Right atrium auricular region (tissue), 2 donors: Measurements from ENCODE around the gene KRTAP12-2. TPM values are rescaled to one million over a fixed set of nuclear protein-coding genes. Genes with fewer than 3 reads are reported as not detected.

Experiments
- DNase-seq: peaks from one replicate; pipeline ENCODE4 v3.0.0-alpha.2; 2019; ENCODE audit warnings: low spot score
- H3K27ac ChIP-seq, 2 donors: fragments of 200-600 bp; sonication (generic); 1 replicate in 1 of 2; 2 replicates in 1 of 2; pipeline ENCODE4 v1.5.1; 2016 to 2019
- H3K27me3 ChIP-seq, 2 donors: fragments of 200-600 bp; sonication (generic); one replicate each; pipeline versions ENCODE4 v1.5.1 to v1.6.0; 2017 to 2019
- H3K36me3 ChIP-seq: fragments of 200-600 bp; sonication (generic); one replicate; pipeline ENCODE4 v1.5.1; 2016
- H3K4me1 ChIP-seq, 2 donors: fragments of 200-600 bp; sonication (generic); one replicate each; pipeline versions ENCODE4 v1.5.1 to v1.6.0; 2017 to 2019
- H3K4me3 ChIP-seq, 2 donors: fragments of 200-600 bp; sonication (generic); 1 replicate in 1 of 2; 2 replicates in 1 of 2; pipeline ENCODE4 v1.5.1; 2017 to 2019; ENCODE audit warnings: mild to moderate bottlenecking in 1 of 2, moderate library complexity in 1 of 2
- H3K9me3 ChIP-seq, 2 donors: fragments of 200-600 bp; sonication (generic); one replicate each; pipeline ENCODE4 v1.5.1; 2019
- CTCF ChIP-seq, 2 donors: fragments of 200-600 bp; sonication (generic); IDR thresholded peaks; one replicate each; pipeline ENCODE4 v1.5.1; 2019; ENCODE audit warnings: antibody characterized with exemption in 2 of 2
- total RNA-seq, 2 donors: library from RNA; depleted of rRNA; stranded (reverse); fragments of >200 nt; gene quantifications; one replicate each; pipeline ENCODE4 v1.1.0, GENCODE V29; 2016

Gene KRTAP12-2
- total RNA-seq, result not detected

GRCh38 chr21:44666401-44667320 is at the start of gene KRTAP12-2:
Gene KRTAP12-2, minus strand, starts transcription at chr21:44666927. Its CDS starts 41 bp downstream, at chr21:44666886.
- Histone ChIP-seq H3K27ac (no peak within 1 kb of the TSS), H3K27me3 (no peaks in the 10 kb centered on the region), H3K9me3 (peaks cover 0 to 5% of the 10 kb centered on the region in 2 donors), H3K4me1 (no peaks in the 10 kb centered on the region), H3K4me3 (no peak within 1 kb of the TSS), H3K36me3 (no peaks in the 10 kb centered on the region)
- no peak for DNase-seq
- TF ChIP-seq CTCF (IDR thresholded peaks at IDR 0.05), result no peak

- H3K4me1 ChIP-seq, result peaks cover 0 to 24% of the 10 kb centered on the region in 2 donors
- no peak for TF ChIP-seq CTCF (IDR thresholded peaks at IDR 0.05)
- no peak overlapping the region for H3K4me3 ChIP-seq
- H3K27ac ChIP-seq, result no peak overlapping the region
- H3K27me3 ChIP-seq, result peaks cover 0 to 28% of the 10 kb centered on the region in 2 donors
- no peaks in the 10 kb centered on the region for H3K9me3 ChIP-seq
- H3K36me3 ChIP-seq, result no peaks in the 10 kb centered on the region
- DNase-seq, result no peak
Measured at GRCh38 chr21:44714905-44715304, 48.2 kb upstream of the KRTAP12-2 start.

- Histone ChIP-seq H3K27ac (no peak overlapping the region), H3K27me3 (peaks cover 0 to 36% of the 10 kb centered on the region in 2 donors), H3K4me1 (peaks cover 0 to 35% of the 10 kb centered on the region in 2 donors), H3K4me3 (no peak overlapping the region), H3K9me3 (no peaks in the 10 kb centered on the region), H3K36me3 (no peaks in the 10 kb centered on the region)
- no peak for TF ChIP-seq CTCF (IDR thresholded peaks at IDR 0.05)
- no peak for DNase-seq
Measured at GRCh38 chr21:44713846-44714245, 47.1 kb upstream of the KRTAP12-2 start.

- Histone ChIP-seq H3K27ac (no peak overlapping the region), H3K9me3 (no peaks in the 10 kb centered on the region), H3K4me3 (no peak overlapping the region), H3K27me3 (peaks cover 0 to 41% of the 10 kb centered on the region in 2 donors), H3K4me1 (peaks cover 0 to 42% of the 10 kb centered on the region in 2 donors), H3K36me3 (no peaks in the 10 kb centered on the region)
- no peak for TF ChIP-seq CTCF (IDR thresholded peaks at IDR 0.05)
- DNase-seq, result no peak
Measured at GRCh38 chr21:44713130-44713529, 46.4 kb upstream of the KRTAP12-2 start.

- H3K27ac ChIP-seq, result no peak overlapping the region
- H3K36me3 ChIP-seq, result no peaks in the 10 kb centered on the region
- no peak for DNase-seq
- no peak for TF ChIP-seq CTCF (IDR thresholded peaks at IDR 0.05)
- no peak overlapping the region for H3K4me3 ChIP-seq
- H3K27me3 ChIP-seq, result peaks cover 0 to 45% of the 10 kb centered on the region in 2 donors
- no peaks in the 10 kb centered on the region for H3K9me3 ChIP-seq
- H3K4me1 ChIP-seq, result peaks cover 0 to 46% of the 10 kb centered on the region in 2 donors
Measured at GRCh38 chr21:44712203-44713028, 45.7 kb upstream of the KRTAP12-2 start.
